NCI-H82 treated with DMSO at 0.1 percent for 48 hours (cell line): Measurements from ENCODE around the gene RBM38.

Experiments
- DNase-seq: peaks from one replicate; lab custom pipeline; 2025; ENCODE audit not compliant: unreplicated experiment; lab: John Stamatoyannopoulos, UW

The RBM38 gene

DNA sequence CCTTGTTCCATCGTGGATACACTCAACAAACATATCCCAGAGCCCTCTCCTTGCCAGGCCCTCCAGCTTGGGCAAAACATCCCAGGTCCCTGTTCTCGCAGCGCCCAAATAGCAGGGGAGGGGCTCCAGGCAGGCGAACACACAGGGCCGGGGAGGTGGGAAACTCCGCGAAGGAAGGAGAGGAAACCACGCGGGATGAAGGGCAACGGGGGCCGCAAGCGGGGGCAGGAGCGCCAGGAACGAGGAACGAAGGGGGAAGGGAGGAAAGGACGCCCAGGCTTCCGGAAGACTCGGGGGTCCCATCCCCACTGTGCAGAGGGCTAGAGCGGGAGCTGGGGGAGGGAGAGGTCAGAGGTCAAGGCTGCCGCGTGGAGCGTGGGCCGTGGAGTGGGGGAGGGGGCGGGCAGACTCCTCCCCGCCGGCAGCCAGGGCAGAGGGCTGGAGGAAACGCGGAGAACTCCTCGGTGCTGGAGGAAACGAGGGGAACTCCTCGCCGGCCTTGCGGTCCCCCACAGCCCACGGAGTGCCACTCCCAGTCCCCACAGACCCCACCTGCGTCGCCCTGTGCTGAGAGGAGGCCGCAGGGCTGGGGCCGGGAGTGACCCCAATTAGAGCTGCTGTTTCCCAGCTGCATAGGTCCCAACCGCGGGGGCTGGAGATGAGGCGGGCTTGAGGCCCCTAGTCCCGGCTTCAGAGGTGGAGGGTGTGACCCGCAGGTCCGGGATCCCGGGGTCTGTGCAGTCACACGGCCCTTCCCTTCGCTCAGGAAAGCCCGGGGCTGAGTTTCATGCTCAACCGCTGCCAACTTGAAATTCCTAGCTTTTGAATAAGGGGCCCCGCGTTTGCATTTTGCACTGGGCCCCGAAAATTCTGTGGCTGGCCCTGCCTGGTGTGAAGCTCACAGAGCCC lies 1.2 kb upstream of the RBM38 start:
- no peak for DNase-seq

DNA sequence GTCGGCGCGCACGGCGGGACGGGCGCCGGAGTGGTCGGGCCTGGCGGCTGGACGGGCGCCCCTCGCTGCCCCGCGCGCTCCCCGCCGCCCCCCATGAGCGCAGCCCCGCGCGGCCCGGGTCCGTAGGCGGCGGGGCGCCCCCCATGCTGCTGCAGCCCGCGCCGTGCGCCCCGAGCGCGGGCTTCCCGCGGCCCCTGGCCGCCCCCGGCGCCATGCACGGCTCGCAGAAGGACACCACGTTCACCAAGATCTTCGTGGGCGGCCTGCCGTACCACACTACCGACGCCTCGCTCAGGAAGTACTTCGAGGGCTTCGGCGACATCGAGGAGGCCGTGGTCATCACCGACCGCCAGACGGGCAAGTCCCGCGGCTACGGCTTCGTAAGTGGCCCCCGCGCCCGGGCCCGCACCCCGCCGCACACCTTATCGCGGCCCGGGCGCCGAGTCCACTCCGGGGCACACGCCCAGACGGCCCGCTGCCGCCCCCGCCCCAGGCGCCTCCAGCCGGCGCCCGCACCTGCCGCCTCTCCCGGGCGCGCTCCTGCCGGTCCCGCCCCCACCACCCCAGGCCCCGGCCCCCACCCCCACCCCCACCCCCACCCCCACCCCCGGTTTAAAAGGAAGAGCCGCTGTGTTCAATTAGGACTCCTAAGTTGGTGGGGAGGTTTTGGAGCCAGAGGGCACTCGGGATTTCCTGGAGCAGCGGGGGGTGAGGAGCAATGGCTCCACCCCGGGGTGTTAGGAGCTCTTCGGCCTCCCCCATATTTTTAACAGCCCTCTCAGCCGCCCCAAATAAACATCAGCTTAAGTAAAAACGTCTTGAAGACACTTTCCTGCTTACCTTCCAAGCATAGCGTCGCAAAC lies 474 bp downstream of the RBM38 start:
- no peak for DNase-seq

DNA sequence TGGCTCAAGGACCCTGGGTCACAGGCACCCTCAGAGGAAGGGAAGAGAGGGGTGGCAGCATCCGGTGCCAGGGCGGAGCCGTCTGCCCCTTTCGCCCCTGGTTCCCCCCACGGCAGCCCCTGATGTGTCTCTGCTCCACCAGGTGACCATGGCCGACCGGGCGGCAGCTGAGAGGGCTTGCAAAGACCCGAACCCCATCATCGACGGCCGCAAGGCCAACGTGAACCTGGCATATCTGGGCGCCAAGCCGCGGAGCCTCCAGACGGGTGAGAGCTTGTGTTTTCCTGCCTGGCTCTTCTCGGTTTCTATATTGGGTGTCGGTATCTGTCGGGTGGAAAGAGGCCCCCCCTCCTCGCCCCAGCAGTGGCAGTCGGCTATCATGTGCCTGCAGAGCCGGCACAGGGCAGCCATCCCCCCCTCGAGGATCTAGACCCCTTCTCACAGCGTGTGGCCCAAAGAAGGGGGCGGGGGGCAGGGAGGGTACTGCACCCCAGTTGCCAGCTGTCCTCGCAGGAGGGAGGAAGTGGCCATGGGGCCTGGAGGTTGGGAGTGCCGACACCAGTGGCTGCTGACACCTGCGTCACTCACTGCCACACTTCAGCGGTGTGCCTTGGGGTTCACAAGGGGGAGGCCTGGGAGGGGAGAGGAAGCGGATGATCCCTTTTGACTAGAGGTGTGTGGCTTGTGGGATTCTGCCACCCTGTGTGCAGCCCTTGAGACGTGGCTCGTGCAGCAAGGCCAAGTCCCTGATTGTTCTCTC lies 1.5 kb downstream of the RBM38 start:
- no peak for DNase-seq

DNA sequence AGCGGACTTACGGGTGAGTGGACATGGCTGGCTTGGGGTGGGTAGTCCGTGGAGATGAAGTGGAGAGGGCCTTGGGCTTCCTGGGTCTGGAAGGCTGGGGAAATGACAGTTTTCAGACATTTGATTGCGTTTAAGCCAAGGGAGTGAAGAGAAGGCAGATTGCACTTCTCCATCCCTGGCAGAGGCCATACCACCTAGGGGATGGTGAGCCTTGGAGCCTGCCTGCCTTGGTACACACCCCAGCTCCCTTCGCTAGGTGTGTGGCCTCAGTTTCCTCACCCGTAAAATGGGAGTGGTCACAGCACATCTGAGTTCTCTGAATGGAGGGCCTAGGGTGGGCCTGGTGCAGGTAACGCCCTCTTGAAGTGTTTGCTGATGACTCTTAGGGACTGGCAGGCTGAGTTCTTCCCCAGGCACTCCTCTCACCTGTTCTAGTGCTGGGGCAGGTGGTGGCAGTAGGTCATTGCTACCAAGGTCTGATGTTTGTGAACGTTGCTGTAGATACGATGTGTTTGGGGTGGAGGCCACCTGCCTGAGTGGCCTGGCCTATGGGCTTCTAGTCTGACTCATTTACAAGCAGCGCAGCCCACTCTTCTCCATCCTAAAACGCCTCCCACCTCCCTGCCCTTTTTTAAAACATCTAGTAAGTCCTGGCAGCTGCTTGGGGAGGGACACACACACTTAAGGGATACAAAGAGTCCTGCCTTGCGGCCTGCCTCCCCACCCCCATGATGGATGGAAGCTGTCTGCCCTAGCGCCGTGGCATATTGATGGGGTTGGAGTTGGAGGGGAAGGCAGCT lies 2.3 kb downstream of the RBM38 start:
- no peak for DNase-seq

DNA sequence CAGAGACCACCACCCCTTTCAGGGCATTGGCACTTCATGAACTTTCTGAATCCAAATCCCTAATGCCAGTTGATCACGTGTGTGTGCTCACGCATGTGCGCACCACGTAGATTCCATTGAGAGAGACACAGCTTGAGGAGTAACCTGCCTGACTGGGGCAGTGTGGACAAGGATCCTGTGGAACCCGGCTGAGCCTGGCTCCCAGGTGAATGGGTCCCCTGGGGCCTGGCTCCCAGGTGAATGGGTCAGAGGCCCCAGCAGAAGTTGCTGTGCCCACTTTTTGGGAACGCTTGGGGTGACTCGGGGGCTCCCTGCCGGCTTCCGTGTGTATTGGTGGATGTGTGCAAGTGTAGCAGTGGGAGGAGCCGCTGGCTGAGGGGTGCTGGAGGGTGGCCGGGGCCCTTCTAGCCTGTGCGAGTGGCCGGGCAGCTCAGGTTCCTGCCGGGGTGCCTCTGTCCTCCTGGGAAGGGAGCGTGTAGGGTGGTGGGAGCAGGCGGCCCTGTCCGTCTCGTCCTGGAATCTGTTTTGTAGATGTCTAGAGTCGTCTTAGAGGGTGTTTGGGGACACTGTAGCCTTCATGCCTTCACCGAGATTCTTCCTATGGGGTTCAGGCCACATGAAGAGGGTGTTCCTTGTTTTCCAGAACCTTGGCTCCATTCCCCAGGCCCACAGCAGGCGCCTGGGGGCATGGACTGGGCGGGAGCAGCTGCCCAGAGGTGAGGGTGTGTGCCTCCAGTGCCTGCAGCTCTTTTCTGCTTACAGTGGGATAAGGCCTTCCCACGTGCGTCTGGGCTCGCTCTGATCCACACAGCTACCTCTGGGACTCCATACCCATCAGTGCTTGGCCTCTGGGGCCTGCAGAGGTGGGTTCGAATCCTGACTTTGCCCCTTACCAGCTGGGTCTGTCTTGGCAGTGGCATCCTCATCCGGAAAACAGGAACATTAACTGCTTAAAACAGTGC lies 3.2 kb downstream of the RBM38 start:
- DNase-seq: no peak

DNA sequence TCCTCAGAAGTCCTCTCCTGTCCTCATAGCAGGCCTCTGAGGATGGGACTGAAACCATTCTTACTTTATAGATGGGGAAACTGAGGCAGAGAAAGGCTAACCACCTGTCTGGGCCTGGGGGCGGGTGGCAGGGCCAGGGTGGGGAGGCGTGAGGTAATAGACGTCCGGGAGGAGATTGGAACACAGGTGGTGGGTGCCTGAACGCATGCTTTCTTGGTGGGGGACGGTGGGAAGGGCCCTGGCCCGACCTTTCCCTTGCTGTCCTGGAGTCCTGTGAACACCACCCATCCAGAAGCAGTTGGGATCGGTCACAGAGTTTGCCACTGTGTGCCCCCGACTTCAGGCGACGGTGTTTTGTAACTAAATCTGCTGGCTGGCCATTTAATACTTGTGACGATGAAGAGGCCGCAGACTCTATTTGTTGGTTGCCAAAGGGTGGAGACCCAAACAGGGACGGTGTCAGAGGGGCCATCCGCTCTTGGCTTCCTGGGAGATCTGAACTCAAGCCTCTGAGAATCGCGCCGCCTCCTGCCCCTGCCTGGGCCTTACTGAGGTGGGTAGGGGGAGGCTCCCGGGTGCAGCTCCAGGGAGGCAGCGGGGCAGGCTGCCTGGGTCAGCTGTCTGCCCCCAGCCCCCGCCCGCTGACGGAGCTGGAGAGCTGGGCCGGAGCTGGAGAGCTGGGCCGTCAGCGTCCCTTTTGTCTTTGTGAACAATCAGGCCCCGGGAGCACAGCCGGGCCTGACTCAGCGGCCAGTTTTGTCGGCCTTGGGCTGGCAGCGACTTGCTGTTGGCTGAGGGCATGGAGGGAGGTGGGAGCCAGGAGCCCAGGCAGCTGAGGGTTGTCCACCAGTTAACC lies 4.1 kb downstream of the RBM38 start:
- no peak for DNase-seq

DNA sequence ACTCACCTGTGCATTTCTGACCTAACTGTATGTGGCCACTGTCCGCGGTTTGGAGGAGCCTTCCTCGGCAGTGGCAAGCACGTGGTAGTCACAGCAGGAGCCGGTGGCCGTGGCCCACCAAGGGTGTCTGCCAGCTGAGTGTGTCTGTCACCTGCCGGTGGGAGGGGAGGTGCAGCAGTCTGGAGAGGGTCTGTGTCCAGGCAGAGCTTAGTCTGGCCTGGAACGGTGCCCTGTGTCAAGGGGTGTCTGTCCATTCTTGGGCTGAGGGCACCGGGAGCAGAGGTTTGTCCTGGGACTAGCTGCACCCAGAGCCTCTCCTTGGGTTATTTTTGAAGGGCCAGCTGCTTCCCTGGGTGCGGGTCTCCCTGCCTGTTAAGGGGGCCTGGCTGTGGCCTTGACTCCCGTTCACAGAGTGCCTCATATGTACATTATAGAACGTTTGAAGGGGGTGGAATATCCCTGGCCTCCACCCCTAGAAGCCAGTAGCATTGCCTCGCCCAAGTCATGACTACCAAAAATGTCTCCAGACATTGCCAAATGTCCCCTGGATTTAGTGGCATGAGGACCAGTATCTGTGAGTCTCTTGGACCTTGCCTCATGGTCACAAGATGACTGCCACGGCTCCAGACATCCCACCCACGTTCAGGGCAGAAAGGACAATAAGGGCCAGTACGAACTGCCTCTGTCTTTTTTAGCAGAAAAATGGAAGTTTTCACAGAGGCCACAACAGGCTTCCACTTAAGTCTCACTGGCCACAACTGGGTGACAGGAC lies 5.2 kb downstream of the RBM38 start:
- no peak for DNase-seq

DNA sequence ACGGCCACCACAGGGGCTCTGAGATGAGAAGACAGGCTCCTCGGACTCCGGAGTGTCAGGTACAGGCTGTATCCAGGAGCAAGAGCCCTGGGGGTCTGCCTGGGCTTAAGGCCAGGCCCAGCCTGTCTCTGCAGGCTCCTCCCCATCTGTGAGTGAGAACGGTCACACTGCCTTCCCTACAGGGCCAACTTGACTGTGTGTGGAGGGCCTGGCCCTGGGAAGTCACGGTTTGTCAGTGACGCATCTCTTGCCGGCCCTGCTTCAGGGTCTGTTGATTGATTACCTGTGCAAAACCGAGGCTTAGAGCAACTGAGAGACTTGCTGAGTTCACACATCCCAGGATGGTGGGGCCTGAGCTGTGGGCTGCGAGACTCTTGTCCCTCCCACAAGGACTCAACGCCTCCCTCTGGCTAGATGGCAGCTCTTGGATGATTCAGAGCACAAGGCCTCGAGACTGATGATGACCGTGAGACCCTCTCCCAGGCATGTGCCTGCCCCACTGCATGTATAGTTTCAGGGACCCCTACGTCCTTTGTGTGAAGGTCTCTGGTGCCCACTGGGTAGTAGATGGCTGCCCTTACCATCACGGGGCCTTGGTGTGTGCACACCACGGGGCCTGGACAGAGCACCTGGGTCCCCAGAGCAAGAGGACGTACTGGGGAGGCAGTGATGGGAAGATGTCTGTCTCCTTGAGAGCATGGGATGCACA lies 5.9 kb downstream of the RBM38 start:
- no peak for DNase-seq

DNA sequence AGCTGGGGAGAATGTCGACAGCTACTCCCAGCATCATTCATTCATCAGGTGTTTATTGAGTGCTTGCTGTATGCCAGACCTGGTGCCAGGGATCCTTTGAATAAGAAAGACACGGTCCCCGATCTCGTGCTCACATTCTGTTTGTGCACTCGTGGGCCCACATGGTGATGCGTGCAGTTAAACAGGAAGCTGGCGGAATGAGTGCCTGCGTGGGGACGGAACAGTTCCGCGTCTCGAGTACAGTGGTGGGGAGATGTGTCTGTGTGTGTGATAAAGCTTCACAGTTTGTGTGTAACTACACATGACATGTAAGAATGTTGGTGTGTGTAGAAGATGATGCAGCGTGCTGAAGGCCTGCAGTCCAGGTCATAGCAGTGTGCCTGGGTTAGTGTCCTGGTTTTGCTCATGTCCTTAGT lies 6.5 kb downstream of the RBM38 start:
- DNase-seq: no peak

DNA sequence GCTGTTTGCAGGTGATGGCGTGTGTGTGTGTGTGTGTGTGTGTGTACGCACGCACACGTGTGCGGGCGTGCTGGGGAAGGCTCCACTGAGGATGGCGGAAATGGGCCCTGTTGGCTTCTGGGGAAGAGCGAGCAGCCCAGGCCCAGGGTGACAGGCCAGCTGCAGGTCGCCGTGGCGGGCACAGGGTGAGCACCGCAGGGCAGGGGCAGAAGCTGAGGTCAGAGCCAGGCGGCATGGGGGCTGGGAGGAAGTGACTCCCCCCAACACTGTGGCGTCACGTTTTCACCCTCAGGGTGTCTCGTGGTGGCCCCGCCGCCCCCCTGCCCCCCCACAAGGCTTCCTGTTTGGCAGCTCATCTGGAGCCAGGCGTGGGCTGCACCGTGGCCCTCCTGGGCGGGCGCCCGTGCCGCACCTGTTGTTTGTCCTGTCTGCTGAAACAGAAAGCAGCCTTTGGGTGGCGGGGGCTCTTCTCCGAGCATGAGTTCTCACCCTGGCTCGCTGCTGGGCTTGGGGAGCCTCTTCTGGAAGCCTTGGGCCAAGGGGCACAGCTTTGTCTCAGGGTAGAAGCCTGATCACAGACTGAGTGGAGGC lies 7.1 kb downstream of the RBM38 start:
- DNase-seq: no peak

DNA sequence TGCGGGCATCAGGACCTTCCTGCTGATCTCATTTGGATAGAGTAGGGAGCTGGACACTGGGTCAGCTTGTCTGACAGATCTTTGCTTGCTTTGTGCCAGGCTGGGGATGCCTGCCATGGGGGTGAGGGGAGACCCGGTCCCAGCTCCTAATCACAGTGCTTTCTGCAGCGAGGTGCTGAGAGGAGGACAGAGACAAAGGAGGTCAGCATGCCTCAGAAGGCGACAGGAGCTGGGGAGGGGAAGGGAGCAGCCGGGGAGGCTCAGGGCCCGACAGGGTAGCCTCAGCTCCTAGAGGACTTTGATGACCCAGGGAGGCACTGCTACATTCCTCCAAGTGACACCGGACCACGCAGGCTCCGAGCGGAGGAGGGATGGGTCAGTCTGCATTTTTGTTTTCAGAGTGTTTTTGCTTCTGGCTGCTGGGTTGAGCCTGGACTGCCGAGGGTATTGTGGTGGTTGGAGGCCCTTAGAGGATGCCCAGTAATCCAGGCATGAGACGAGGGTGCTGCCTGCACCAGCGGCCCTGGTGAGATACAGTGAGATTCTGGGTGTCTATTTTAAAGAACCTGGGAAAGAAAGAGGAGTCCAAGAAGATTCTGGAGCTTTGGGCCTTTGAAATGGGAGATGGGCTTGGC lies 7.8 kb downstream of the RBM38 start:
- DNase-seq: no peak

DNA sequence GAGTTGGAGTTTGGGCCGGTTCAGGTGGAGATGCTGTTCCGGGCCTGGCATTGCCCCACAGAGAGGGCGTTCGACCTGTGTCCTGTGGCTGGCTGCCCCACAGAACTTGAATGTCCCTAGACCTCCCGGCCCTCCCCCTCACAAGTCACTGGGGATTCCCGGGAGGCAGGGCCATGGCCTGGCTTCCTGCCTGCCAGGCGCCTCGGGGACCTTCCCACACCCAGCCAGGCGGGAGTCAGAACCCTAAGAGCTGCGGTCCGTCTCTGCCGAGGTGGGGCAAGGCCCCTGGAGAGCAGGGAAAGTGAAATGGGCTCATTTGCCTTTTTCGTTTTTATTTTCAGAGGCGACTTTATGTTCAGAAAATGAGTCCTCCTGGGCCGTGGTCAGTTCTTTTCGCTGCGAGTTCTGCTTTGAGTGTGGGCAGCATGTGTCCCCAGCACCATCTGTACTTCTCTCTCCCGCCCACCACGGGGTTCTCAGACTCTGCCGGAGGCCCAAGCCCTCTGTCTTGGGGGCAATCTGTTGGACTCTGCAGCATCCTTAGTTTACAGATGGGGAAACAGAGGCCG lies 8.5 kb downstream of the RBM38 start:
- DNase-seq: no peak

DNA sequence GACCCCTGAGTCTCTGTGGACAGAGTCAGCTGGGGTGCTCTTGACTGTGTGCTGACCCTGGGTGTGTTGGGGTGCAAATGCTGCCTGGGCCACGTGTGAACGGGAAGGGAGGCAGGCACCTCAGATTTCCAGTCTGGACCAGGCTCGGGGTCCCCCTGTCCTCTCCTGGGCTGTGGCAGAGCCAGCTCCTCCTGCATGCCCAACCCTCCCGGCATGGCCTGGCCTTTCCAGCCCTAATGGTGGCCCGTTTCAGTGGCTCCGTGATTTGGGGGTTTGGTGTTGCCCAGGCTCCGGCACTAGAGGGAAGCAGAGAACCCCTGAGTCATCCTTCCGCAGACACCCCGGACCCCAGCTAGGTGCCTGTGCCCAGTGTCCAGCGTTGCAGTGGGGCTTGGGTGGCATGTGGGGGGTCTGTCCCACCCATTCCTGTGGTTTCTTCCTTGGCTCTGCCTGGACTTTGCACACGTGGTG lies 9.1 kb downstream of the RBM38 start:
- no peak for DNase-seq

DNA sequence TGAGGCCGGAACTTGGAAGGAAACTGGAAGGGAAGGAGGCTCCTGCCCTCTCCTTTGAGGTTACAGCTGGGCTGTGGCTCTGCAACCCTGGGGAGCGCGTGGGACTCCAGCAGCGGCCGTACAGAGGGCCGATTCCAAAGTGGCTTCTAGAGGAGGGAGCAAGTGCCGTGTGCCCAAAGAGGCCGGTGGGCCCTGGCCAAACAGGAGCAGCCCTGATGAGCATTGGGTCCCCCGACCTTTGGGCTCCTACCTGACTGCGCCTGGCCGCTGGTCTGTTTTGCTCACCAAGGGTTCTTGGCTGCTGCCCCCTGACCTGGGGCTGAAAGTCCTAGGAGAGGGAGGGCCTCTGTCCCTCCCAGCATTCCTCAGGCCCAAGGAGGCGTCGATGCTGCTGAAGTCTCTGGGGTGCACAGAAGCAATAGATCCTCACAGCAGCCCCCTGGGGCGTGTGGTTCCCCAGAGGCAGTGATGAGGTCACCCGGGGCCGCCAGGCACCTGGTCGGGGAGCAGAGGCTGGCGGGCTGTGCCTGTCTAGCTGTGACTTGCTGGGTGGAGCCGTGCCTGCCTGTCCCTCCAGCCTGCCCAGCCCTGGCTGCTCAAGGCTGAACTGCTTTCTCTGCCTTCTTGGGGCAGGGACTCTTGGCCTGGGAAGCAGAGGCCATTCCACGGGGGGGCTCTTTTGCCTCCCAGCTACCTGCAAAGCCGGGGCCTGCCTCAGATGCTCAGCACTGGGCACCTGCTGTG lies 9.8 kb downstream of the RBM38 start:
- DNase-seq: no peak

DNA sequence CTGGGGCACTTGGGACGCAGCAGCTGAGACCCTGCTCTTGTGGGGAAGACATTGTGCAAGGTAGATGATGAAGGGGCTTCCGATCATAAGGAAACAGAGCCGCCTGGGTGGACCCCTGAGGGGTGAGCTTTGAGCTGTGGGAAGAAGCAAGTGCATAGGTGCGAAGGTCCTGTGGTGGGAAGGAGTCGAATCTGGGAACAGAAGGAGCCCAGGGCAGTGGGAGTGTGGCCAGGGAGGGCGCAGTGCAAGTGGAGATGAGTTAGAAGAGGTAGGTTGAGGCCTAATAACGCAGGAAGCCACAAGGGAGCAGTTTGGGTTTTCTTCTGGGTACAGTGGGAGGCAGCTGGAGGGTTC lies 10.3 kb downstream of the RBM38 start:
- DNase-seq: no peak
